GM12875 (cell line): Measurements from ENCODE around the gene MPPED2.

Experiments used
- H3K4me3 ChIP-seq: one replicate; pipeline ENCODE4 v1.5.1; 2011; ENCODE audit warnings: low read depth, low read length, control low read depth
- TF ChIP-seq, protein P1 (sequence below): IDR thresholded peaks from 2 replicates; pipeline ENCODE4 v1.5.1; 2011; ENCODE audit warnings: low read depth, mild to moderate bottlenecking, control low read depth, inconsistent platforms, low read length, moderate library complexity, borderline replicate concordance; ENCODE audit not compliant: insufficient read depth

MPPED2 gene

DNA sequence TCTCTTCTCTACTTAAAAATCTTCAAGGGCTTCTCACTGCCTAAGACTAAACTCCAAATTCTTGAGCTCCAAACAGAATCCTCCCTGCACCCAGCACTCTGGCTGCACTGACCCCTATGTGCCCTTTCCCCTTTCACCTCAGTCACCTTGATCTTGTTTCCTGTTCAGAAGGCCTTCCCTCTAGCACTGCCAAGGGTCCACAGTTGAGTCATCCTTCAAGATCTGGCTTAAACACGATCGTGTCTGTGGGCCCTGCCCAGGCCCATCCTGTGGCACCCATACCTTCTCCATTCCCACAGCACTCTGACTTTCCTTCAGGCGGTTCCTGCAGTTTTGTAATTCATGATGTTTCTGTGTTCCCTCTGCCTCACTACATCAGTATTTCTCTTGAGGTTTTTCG is 134.0 kb downstream of the MPPED2 start:
- H3K4me3 ChIP-seq: no peak overlapping the region
- TF ChIP-seq, protein P1, sequence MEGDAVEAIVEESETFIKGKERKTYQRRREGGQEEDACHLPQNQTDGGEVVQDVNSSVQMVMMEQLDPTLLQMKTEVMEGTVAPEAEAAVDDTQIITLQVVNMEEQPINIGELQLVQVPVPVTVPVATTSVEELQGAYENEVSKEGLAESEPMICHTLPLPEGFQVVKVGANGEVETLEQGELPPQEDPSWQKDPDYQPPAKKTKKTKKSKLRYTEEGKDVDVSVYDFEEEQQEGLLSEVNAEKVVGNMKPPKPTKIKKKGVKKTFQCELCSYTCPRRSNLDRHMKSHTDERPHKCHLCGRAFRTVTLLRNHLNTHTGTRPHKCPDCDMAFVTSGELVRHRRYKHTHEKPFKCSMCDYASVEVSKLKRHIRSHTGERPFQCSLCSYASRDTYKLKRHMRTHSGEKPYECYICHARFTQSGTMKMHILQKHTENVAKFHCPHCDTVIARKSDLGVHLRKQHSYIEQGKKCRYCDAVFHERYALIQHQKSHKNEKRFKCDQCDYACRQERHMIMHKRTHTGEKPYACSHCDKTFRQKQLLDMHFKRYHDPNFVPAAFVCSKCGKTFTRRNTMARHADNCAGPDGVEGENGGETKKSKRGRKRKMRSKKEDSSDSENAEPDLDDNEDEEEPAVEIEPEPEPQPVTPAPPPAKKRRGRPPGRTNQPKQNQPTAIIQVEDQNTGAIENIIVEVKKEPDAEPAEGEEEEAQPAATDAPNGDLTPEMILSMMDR: no peak

DNA sequence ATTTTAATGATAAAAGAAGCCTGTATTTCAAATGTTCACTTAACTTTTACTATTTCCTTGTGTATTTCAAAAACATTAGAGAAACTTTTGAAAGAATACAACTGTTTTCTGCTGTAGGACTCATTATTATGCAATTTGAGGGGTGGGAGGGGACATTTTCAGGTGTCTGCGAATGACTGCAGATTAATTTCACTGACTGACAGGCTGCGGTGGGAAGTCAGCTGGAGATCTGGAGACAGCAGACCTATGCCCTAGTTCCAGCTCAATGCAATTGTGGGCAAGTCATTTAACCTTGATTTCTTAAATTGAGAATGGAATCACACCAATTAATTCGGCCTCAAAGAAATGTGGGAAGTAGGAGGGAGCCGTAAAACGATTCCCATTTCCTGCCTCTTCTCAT is 134.5 kb downstream of the MPPED2 start:
- no peak overlapping the region for H3K4me3 ChIP-seq
- TF ChIP-seq, protein P1: no peak

DNA sequence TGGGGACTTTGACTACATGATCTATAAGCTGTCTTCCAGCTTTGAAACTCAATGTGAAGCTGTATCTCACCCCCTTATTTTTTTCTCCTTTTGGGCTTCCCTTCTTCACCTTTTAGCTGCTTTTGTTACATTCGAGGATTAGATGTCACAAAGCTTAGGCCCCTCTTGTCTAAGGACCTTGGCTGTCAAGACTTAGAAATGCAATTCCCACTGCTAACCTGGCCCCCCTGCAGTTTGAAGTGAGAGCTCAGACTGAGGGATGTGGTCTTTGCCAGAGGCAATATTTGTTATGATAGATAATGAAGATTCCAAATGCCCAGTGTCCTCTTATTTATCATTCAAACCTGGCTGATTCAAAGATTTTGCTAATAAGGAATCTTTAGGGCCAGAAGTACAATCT is 135.0 kb downstream of the MPPED2 start:
- TF ChIP-seq, protein P1: no peak
- no peak overlapping the region for H3K4me3 ChIP-seq

DNA sequence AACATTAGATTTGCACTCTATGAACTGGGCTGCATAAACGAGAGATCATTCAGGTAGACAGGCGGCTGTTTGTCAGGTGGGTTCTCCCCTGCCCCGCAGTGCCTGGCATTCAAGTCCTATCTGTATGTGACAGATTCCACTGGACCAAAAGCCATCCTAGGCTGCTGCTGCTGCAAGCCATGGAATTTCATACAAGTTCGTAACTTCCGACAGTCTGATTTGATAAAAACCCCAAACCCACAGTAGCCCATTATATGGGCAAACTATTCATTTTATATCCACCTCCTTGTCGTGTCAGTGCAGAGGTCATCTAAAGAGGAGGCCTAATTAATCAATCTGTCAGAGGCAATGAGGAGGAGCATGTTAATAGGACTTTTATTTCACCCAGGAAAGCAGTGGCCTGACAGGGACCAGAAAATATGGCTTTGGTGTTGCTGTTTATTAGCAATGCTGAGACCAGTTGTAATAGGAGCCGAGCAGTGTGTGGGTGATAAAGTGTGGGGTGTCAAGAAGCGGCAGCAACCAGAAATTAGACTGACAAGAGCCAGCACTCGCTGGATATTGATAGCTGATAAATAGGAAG is 139.0 kb downstream of the MPPED2 start:
- no peak overlapping the region for H3K4me3 ChIP-seq
- TF ChIP-seq, protein P1: no peak

DNA sequence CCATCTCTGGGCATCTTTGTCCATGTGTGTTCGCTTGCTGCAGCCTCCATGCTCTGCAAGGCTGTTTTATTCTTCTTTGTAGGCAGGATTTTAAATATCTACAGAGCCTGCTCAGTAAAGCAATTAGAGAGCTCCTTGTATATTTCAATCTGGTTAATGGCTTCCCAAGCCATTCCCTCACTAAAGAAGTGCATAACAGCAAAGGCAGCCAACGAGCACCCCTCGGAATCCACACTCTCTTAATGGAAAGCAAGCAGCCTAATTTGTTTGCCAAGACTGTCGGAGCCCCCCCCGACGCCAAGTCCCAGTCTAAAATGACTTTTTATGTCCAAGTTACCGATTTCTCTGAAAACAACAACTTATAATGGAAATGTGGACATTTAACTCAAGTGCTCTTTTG is 139.6 kb downstream of the MPPED2 start:
- H3K4me3 ChIP-seq: no peak overlapping the region
- TF ChIP-seq, protein P1: no peak

DNA sequence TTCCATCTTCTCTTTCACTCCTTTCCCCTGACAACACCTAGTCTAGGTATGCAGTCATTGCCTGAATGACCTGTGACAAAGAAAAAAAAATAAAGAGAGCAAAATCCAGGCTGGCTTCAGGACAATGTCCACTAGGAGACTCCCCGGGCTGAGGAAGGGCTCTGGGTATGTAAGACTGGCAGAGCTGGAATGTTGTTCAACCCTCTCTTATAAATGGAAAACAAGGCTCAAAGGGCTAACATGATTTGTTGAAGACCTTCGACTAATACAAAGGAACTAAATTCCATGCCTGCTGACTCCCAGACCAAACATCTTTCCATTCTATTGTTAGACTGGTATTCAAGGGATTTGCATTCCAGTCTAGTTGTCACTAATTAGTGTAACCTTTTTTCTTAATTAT is 141.1 kb downstream of the MPPED2 start:
- TF ChIP-seq, protein P1: no peak
- no peak overlapping the region for H3K4me3 ChIP-seq

DNA sequence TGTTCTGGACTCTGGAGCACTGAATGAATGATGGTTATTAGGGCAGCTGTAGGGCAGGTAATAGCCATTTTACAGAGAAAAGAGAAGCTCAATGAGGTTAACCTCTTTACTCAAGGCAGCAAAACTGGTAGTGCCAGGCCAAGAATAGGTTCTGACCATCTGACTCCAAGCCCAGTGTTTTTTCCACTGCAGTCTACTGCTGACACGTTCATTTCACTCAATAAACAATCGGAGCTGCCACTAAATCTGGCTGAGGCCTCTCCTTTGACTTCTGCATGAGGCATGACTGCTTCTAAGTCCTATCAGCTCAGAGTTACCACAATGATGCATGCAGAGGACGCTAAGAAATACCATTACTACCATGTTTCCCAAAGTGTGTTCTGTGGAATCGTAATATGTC is 145.6 kb downstream of the MPPED2 start:
- TF ChIP-seq, protein P1: no peak
- H3K4me3 ChIP-seq: no peak overlapping the region
